HEK293T (cell line): ENCODE results near the gene PTPRD.

Experiments
- BHLHE40 ChIP-seq: fragments of 450-650 bp; IDR thresholded peaks from 2 replicates; pipeline ENCODE4 v1.6.1; 2016; ENCODE audit warnings: mild to moderate bottlenecking, moderate library complexity, borderline replicate concordance
- CTBP1 ChIP-seq: fragments of 450-650 bp; IDR thresholded peaks from 2 replicates; pipeline ENCODE4 v1.6.1; 2016; ENCODE audit warnings: borderline replicate concordance
- FOXA1 ChIP-seq: fragments of 450-650 bp; IDR thresholded peaks from 2 replicates; pipeline ENCODE4 v1.6.1; 2016; ENCODE audit warnings: mild to moderate bottlenecking
- FOXM1 ChIP-seq: fragments of 450-650 bp; IDR thresholded peaks from 2 replicates; pipeline ENCODE4 v1.6.1; 2017; ENCODE audit warnings: mild to moderate bottlenecking, borderline replicate concordance
- HDGF ChIP-seq: fragments of 450-650 bp; IDR thresholded peaks from 2 replicates; pipeline ENCODE4 v1.6.1; 2017; ENCODE audit warnings: antibody characterized with exemption, borderline replicate concordance
- L3MBTL2 ChIP-seq: fragments of 450-650 bp; conservative IDR thresholded peaks from 2 replicates; pipeline ENCODE4 v1.6.1; 2016; ENCODE audit warnings: mild to moderate bottlenecking
- NFRKB ChIP-seq: fragments of 450-650 bp; IDR thresholded peaks from 2 replicates; pipeline ENCODE4 v1.6.1; 2016; ENCODE audit warnings: mild to moderate bottlenecking, moderate library complexity
- PKNOX1 ChIP-seq: fragments of 450-650 bp; IDR thresholded peaks from 2 replicates; pipeline ENCODE4 v1.6.1; 2016
- SP1 ChIP-seq: fragments of 450-650 bp; IDR thresholded peaks from 2 replicates; pipeline ENCODE4 v1.6.1; 2017
- SUZ12 ChIP-seq: fragments of 450-650 bp; IDR thresholded peaks from 2 replicates; pipeline ENCODE4 v1.6.1; 2016; ENCODE audit warnings: mild to moderate bottlenecking
- TARDBP ChIP-seq: fragments of 450-650 bp; IDR thresholded peaks from 2 replicates; pipeline ENCODE4 v1.6.1; 2016

- TF ChIP-seq FOXA1 (no peak), FOXM1 (no peak), SUZ12 (no peak), L3MBTL2 (no peak), NFRKB (no peak), PKNOX1 (no peak), TARDBP (no peak), BHLHE40 (no peak), SP1 (no peak), CTBP1 (no peak), HDGF (no peak)
Observed at GRCh38 chr9:8514760-8515159, 2098.0 kb downstream of the PTPRD start.
